ENCODE measurements around the gene LCTL.
"Not testable (repeated sequence)": the region's sequence is repeated elsewhere in the genome, so short reads cannot be mapped to it uniquely, and the experiment has no call there.

LCTL gene

GRCh38 chr15:66500346-66500745, 65.5 kb downstream of the LCTL start:
- DNase-seq (ENCODE audit: low spot score), result not testable (repeated sequence)

- DNase-seq (ENCODE audit: low spot score), result peak; percentile 26
Measured at GRCh38 chr15:66498501-66499386, 67.1 kb downstream of the LCTL start.

All from HuH-7 (cell line).